Measurements from ENCODE around the gene STAG3. TPM values are rescaled to one million over a fixed set of nuclear protein-coding genes. Genes with fewer than 3 reads are reported as not detected.
"Not testable (repeated sequence)": the region's sequence is repeated elsewhere in the genome, so short reads cannot be mapped to it uniquely, and the experiment has no call there.

Gene STAG3
- total RNA-seq, 2 donors from 2014 or later, result 1.8 to 37.6 TPM

DNA sequence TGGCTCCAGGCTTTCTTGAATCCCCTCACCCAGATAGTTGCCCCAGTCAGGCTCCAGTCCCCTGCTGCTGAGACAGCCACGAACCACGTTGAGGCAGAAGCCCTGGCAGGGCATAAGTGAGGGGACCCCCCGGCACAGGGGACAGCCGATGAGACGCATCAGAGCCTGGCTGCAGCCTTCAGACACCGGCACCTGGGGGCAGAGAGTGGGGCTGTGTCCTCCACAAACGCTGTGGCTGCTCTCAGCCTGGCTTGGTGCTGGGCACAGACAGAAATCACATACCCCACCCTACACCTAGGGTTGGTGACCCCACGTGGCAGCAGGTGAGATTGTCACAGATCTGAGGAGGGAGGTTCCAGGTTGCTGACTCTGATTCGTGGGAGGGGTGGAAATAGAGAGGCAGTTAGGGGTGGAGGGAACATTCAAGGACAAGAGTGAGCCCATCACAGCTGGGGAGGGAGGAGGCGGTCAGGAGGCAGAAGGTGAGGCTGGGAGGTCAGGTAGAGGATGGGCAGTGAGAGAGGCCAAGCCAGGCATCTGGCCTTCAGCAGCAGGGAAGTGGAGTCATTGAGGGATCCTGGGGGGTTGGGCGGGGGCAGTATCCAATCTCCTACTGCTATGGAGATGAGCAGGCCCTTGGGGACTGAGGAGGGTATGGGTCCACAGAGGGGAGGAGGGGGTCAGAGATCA lies 3.8 kb upstream of the STAG3 start:
- intact Hi-C loops (cut with DNase I), result no loop called here
- WGBS, result 95% methylated on average over 11 of the region's 11 CpGs
- H3K4me3 ChIP-seq, result no peak overlapping the region
- TF ChIP-seq POLR2A (IDR thresholded peaks at IDR 0.05) (no peak), POLR2AphosphoS5 (IDR thresholded peaks at IDR 0.05) (no peak)
- TF ChIP-seq, protein P1, sequence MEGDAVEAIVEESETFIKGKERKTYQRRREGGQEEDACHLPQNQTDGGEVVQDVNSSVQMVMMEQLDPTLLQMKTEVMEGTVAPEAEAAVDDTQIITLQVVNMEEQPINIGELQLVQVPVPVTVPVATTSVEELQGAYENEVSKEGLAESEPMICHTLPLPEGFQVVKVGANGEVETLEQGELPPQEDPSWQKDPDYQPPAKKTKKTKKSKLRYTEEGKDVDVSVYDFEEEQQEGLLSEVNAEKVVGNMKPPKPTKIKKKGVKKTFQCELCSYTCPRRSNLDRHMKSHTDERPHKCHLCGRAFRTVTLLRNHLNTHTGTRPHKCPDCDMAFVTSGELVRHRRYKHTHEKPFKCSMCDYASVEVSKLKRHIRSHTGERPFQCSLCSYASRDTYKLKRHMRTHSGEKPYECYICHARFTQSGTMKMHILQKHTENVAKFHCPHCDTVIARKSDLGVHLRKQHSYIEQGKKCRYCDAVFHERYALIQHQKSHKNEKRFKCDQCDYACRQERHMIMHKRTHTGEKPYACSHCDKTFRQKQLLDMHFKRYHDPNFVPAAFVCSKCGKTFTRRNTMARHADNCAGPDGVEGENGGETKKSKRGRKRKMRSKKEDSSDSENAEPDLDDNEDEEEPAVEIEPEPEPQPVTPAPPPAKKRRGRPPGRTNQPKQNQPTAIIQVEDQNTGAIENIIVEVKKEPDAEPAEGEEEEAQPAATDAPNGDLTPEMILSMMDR (IDR thresholded peaks at IDR 0.05), result no peak
- no peak for DNase-seq (ENCODE audit: low spot score)
- no peaks in the 10 kb centered on the region for H3K9me3 ChIP-seq
- no peaks in the 10 kb centered on the region for H3K27me3 ChIP-seq (replicated peaks; ENCODE audit: insufficient read depth)
- H3K36me3 ChIP-seq, result no peaks in the 10 kb centered on the region
- no peaks in the 10 kb centered on the region for H3K4me1 ChIP-seq (replicated peaks)
- H3K27ac ChIP-seq, result no peak overlapping the region

DNA sequence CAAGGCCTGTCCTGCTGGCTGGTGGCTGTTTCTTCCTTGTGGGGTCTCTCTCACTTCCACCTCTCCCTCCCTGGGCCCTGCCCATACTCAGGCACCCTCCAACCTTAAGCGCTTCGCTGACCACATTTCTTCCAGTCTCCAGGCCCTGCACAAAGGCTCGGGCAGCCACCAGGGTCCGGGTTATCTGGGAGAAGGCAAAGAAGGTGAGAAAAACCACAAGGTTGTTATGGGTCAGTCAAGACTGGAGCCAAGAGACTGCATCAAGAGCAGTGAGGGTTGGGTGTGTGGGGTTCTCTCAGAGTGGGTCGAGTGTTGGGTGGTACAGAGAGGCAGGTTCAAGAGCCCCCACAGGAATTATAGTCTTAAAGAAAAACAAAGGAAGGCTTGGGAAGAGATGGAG lies 3.1 kb upstream of the STAG3 start:
- 92% methylated on average over 5 of the region's 5 CpGs for WGBS

DNA sequence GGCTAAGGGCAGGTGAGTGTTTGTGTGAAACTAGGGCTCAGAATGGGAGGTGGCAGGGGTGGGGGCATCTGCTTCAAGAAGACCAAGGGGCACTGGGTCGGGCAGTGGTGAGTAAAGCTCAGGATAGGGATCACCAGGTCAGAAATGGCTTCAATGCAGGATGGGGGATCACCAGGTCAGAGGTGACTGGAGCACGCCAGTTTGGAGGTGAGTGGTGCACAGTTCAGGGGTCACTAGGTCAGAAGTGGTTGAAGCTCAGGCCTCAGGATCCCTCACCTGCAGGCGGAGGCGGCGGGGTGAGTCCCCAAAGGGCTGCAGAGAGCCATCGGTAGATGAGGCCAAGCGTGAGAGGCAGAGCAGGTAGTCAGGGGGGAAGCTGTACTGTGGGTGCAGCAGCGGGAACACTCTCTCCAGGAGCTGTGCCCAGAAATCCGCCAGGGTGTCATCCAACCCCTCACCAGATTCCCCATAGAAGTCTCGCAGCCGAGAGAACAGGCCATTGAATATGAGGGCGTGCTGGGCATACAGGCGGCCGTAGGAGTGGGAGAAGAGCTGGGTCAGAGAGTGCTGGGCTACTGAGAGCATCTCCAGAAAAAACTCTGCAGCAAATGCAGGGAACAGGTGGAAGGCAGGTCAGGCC lies 2.3 kb upstream of the STAG3 start:
- H3K4me3 ChIP-seq, result no peak overlapping the region
- 93% methylated on average over 14 of the region's 14 CpGs for WGBS
- H3K4me1 ChIP-seq (replicated peaks), result no peaks in the 10 kb centered on the region
- no peaks in the 10 kb centered on the region for H3K36me3 ChIP-seq
- no peak for TF ChIP-seq POLR2AphosphoS5 (IDR thresholded peaks at IDR 0.05)
- TF ChIP-seq, protein P1 (IDR thresholded peaks at IDR 0.05), result no peak
- no peak for TF ChIP-seq POLR2A (IDR thresholded peaks at IDR 0.05)
- DNase-seq (ENCODE audit: low spot score), result no peak
- intact Hi-C loops (cut with DNase I), result no loop called here
- H3K9me3 ChIP-seq, result no peaks in the 10 kb centered on the region
- H3K27ac ChIP-seq, result no peak overlapping the region
- no peaks in the 10 kb centered on the region for H3K27me3 ChIP-seq (replicated peaks; ENCODE audit: insufficient read depth)

More for the DNA sequence above, 3.1 kb upstream of the STAG3 start:
- TF ChIP-seq POLR2AphosphoS5 (IDR thresholded peaks at IDR 0.05) (no peak), POLR2A (IDR thresholded peaks at IDR 0.05) (no peak)
- TF ChIP-seq, protein P1 (IDR thresholded peaks at IDR 0.05), result no peak
- Histone ChIP-seq H3K4me3 (no peak overlapping the region), H3K36me3 (no peaks in the 10 kb centered on the region), H3K27ac (no peak overlapping the region), H3K27me3 (replicated peaks; ENCODE audit: insufficient read depth) (no peaks in the 10 kb centered on the region), H3K9me3 (no peaks in the 10 kb centered on the region), H3K4me1 (replicated peaks) (no peaks in the 10 kb centered on the region)
- DNase-seq (ENCODE audit: low spot score), result no peak
- intact Hi-C loops (cut with DNase I), result no loop called here

DNA sequence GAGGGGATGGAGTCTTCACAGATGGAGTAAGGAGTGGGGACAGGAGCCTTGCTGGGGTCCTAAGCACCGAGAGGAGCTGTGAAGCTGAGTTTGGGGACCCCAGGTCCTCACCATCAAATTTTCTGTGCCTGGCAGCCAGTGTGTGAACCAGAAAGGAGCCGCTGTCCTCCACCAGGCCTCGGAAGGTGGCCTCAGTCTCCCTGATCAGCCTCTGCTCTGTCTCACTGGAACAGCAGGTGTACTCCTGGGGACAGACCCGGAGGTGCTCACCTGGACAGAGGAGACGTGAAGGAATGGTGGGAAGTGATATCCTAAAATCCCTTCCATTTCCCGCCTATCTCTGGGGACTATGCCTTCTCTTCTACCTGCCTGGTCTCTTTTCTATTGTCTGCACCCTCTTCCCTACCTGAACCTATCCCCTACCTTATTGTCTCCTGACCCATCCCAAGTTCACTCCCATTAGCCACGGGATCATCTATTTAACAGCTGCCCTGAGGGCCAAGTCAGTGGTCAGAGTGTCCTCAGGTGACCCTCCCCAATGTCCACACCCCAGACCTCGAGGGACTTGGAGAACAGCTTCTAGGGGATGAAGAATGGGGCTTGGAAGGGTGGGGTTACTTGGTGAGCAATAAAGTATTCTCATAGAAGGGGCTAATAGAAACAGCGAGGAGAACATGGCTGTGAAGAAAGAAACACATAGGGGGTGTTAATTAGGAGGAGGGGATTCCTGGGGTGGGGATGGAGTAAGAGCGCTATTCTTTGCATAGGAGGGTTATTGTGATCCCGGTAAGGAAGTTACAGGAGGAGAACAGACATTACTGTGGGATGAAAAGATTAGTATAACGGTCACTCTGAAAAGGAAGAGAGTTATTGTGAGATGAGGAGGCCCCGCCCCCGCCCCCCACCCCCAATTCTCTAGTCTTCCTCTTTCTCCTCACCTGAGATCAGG lies 1.3 kb upstream of the STAG3 start:
- 52% methylated on average over 14 of the region's 14 CpGs for WGBS
- TF ChIP-seq POLR2A (IDR thresholded peaks at IDR 0.05) (no peak), POLR2AphosphoS5 (IDR thresholded peaks at IDR 0.05) (no peak)
- TF ChIP-seq, protein P1 (IDR thresholded peaks at IDR 0.05), result no peak
- Histone ChIP-seq H3K9me3 (no peaks in the 10 kb centered on the region), H3K27ac (no peak overlapping the region), H3K36me3 (no peaks in the 10 kb centered on the region), H3K4me1 (replicated peaks) (no peaks in the 10 kb centered on the region), H3K4me3 (peak overlapping the region; percentile 20), H3K27me3 (replicated peaks; ENCODE audit: insufficient read depth) (no peaks in the 10 kb centered on the region)
- no peak for DNase-seq (ENCODE audit: low spot score)
- intact Hi-C loops (cut with DNase I), result no loop called here

DNA sequence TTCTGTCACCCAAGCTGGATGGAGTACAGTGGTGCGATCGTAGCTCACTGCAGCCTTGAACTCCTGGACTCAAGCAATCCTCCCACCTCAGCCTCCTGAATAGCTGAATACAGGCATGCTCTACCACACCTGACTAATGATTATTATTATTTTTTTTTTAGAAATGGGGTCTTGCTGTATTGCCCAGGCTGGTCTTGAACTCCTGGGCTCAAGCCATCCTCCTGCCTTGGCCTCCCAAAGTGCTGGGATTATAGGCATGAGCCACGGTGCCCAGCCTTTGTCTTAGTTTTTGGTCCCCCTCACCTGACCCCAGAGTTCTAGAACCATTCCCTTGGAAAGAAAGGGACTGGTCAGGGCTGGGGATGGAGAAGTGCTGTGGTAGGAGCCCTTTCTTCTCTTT lies 2.4 kb downstream of the STAG3 start:
- intact Hi-C loops (cut with DNase I); H3K4me1 ChIP-seq (replicated peaks): not testable (repeated sequence)
- WGBS, result 95% methylated on average over 3 of the region's 3 CpGs

DNA sequence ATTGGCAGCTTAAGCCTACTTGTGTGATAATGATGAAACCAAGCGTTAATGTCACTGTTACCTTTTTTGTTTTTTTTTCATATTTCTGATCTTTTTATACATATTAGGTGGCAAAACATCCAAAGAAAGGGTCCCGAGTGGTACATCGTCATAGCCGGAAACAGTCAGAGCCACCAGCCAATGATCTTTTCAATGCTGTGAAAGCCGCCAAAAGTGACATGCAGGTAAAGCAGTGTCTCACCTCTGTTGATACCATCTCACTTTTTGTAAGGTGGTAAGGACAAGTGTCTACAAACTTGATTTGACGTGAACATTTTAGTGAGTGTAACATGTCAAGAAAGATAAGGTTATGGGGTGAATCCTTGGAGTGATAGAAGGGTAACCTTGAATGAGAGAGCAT lies 4.9 kb downstream of the STAG3 start:
- intact Hi-C loops (cut with DNase I); H3K27me3 ChIP-seq (replicated peaks; ENCODE audit: insufficient read depth); H3K27ac ChIP-seq; DNase-seq (ENCODE audit: low spot score); H3K36me3 ChIP-seq; H3K4me1 ChIP-seq (replicated peaks); H3K9me3 ChIP-seq; H3K4me3 ChIP-seq: not testable (repeated sequence)
- WGBS, result 80% methylated on average over 6 of the region's 6 CpGs

More for the DNA sequence above, 2.4 kb downstream of the STAG3 start:
- not testable (repeated sequence) for H3K9me3 ChIP-seq; H3K27me3 ChIP-seq (replicated peaks; ENCODE audit: insufficient read depth); DNase-seq (ENCODE audit: low spot score); H3K36me3 ChIP-seq; H3K27ac ChIP-seq; H3K4me3 ChIP-seq

DNA sequence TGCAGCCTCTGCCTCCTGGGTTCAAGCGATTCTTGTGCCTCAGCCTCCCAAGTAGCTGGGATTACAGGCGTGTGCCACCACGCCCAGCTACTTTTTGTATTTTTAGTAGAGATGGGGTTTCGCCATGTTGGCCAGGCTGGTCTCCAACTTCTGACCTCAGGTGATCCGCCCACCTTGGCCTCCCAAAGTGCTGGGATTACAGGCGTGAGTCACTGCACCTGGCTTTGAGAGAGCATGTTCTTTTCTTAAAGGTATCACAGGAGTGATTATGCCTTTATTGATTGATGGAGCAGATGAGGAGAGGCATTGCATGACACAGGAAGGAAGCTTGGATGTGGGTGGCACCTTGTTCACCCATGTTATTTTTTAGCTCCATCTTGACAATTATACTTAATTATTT lies 5.4 kb downstream of the STAG3 start:
- 85% methylated on average over 6 of the region's 6 CpGs for WGBS
- H3K9me3 ChIP-seq; H3K36me3 ChIP-seq; H3K4me3 ChIP-seq; H3K27ac ChIP-seq; intact Hi-C loops (cut with DNase I); H3K27me3 ChIP-seq (replicated peaks; ENCODE audit: insufficient read depth); DNase-seq (ENCODE audit: low spot score); H3K4me1 ChIP-seq (replicated peaks): not testable (repeated sequence)

All from prostate gland (tissue), 2 donors.